SK-N-SH (cell line): ENCODE data around the gene OR6C4. TPM values are rescaled to one million over a fixed set of nuclear protein-coding genes. Genes with fewer than 3 reads are reported as not detected.
"Not testable (repeated sequence)": the region's sequence is repeated elsewhere in the genome, so short reads cannot be mapped to it uniquely, and the experiment has no call there.

ENCODE experiments used
- CTCF ChIA-PET: fragments of 300-600, 350-600 bp; formaldehyde crosslinking; extraction: SDS; loops from one replicate; lab custom pipeline; 2021; lab: Yijun Ruan, JAX
- POLR2A ChIA-PET: fragments of 350-600 bp; sonication (Branson Sonifier 250); formaldehyde crosslinking; extraction: SDS; loops from one replicate; lab custom pipeline; 2020; ENCODE audit warnings: antibody characterized with exemption, inconsistent platforms; lab: Yijun Ruan, JAX
- DNase-seq: peaks from one replicate; pipeline ENCODE4 v3.0.0; 2012
- H2AFZ ChIP-seq: fragments of 200-600 bp; sonication (generic); 2 replicates; pipeline ENCODE4 v1.8.1; 2016; ENCODE audit warnings: antibody characterized with exemption, mild to moderate bottlenecking, low read depth
- H3F3A ChIP-seq: fragments of 200-600 bp; sonication (generic); replicated peaks from 2 replicates; pipeline ENCODE3; 2016; ENCODE audit warnings: antibody characterized with exemption, mild to moderate bottlenecking; ENCODE audit not compliant: insufficient read depth
- H3K27ac ChIP-seq, 2 experiments: fragments of 200-500 bp in 1 of 2; fragments of 200-600 bp in 1 of 2; sonication (Bioruptor generic) in 1 of 2; sonication (generic), shearing (Covaris generic) in 1 of 2; 2 replicates each; pipeline versions ENCODE4 v1.5.1 to v1.6.1; 2014 to 2016; ENCODE audit warnings: low read depth in 2 of 2, inconsistent platforms in 1 of 2, low read length in 1 of 2, mild to moderate bottlenecking in 1 of 2, mixed read lengths in 1 of 2
- H3K27me3 ChIP-seq: fragments of 200-600 bp; sonication (generic), shearing (Covaris generic); 2 replicates; pipeline ENCODE4 v1.6.1; 2016; ENCODE audit warnings: mixed run types; ENCODE audit not compliant: insufficient read depth
- H3K36me3 ChIP-seq, 2 experiments: fragments of 200-500 bp in 1 of 2; fragments of 200-600 bp in 1 of 2; sonication (Bioruptor generic) in 1 of 2; sonication (generic) in 1 of 2; replicated peaks in 1 of 2; 2 replicates each; pipeline versions ENCODE3 to v1.5.1; 2014 to 2016; ENCODE audit warnings: low read length in 1 of 2, mild to moderate bottlenecking in 1 of 2; ENCODE audit not compliant: insufficient read depth in 2 of 2, control insufficient read depth in 1 of 2
- H3K4me1 ChIP-seq, 2 experiments: fragments of 200-500 bp in 1 of 2; fragments of 200-600 bp in 1 of 2; sonication (Bioruptor generic) in 1 of 2; sonication (generic), shearing (Covaris generic) in 1 of 2; 2 replicates each; pipeline versions ENCODE4 v1.5.1 to v1.6.1; 2014 to 2016; ENCODE audit warnings: low read depth in 1 of 2, low read length in 1 of 2, mixed run types in 1 of 2; ENCODE audit not compliant: insufficient read depth in 2 of 2, control insufficient read depth in 1 of 2
- H3K4me2 ChIP-seq: fragments of 200-600 bp; sonication (generic), shearing (Covaris generic); 2 replicates; pipeline ENCODE4 v1.6.1; 2017; ENCODE audit warnings: mixed run types
- H3K4me3 ChIP-seq, 2 experiments: fragments of 200-500 bp in 1 of 2; fragments of 200-600 bp in 1 of 2; sonication (Bioruptor generic) in 1 of 2; sonication (generic), shearing (Covaris generic) in 1 of 2; 2 replicates each; pipeline versions ENCODE4 v1.5.1 to v1.8.1; 2014 to 2016; ENCODE audit warnings: low read depth in 2 of 2, inconsistent platforms in 1 of 2, low read length in 1 of 2, mild to moderate bottlenecking in 1 of 2, mixed read lengths in 1 of 2, moderate library complexity in 1 of 2
- H3K79me2 ChIP-seq: fragments of 200-600 bp; sonication (generic); 2 replicates; pipeline ENCODE4 v1.8.1; 2017; ENCODE audit warnings: mild to moderate bottlenecking; ENCODE audit not compliant: insufficient read depth
- H3K9ac ChIP-seq: fragments of 200-600 bp; sonication (generic); 2 replicates; pipeline ENCODE4 v1.6.1; 2017; ENCODE audit warnings: mixed run types
- H3K9me2 ChIP-seq: fragments of 200-600 bp; sonication (generic); 2 replicates; pipeline ENCODE4 v1.6.1; 2017; ENCODE audit warnings: mixed run types
- H3K9me3 ChIP-seq: fragments of 200-600 bp; sonication (generic); 2 replicates; pipeline ENCODE4 v1.6.1; 2017; ENCODE audit warnings: mixed run types, mild to moderate bottlenecking, moderate library complexity
- H4K20me1 ChIP-seq: fragments of 200-600 bp; sonication (generic); 2 replicates; pipeline ENCODE4 v1.6.1; 2017; ENCODE audit warnings: mild to moderate bottlenecking, mixed run types; ENCODE audit not compliant: insufficient read depth
- WGBS: methylation state at CpG from one replicate; pipeline ENCODE4 v1.1.6; 2017; ENCODE audit warnings: low lambda C conversion rate; 5-methylcytosine and 5-hydroxymethylcytosine counted together
- polyA plus RNA-seq, 3 experiments: library from polyadenylated mRNA; depleted of rRNA; stranded (reverse); fragments of >200 nt; gene quantifications; 2 replicates each; pipeline ENCODE4 v1.2.3, GENCODE V29; 2012

Gene OR6C4
- polyA plus RNA-seq, 1 of the 3 experiments (the other 2 are of a cell fraction), result not detected

GRCh38 chr12:55590152-55590551 is 40.8 kb downstream of the OR6C4 start:
- H3K4me1 ChIP-seq, H3K9me2 ChIP-seq, H4K20me1 ChIP-seq, H3K9ac ChIP-seq, H3K4me3 ChIP-seq, H2AFZ ChIP-seq, H3K36me3 ChIP-seq, H3K27ac ChIP-seq, H3K9me3 ChIP-seq, H3F3A ChIP-seq, CTCF ChIA-PET, H3K27me3 ChIP-seq, H3K79me2 ChIP-seq, H3K4me2 ChIP-seq, DNase-seq, POLR2A ChIA-PET: not testable (repeated sequence)
- WGBS, result 40% methylated on average over 6 of the region's 12 CpGs

Other genes with a start within 250 kb of the OR6C4 start
- not detected in 2 replicates for gene OR6C1, start 235.3 kb upstream of the OR6C4 start, polyA plus RNA-seq (2012; rRNA removed)
- not detected in 2 replicates for gene OR6C3, start 218.9 kb upstream of the OR6C4 start, polyA plus RNA-seq (2012; rRNA removed)
- gene OR6C75, start 186.6 kb upstream of the OR6C4 start, polyA plus RNA-seq (2012; rRNA removed), result not detected in 2 replicates
- gene OR6C65, start 149.1 kb upstream of the OR6C4 start, polyA plus RNA-seq (2012; rRNA removed), result not detected in 2 replicates
- gene OR6C76, start 123.3 kb upstream of the OR6C4 start, polyA plus RNA-seq (2012; rRNA removed), result not detected in 2 replicates
- gene OR6C2, start 105.5 kb upstream of the OR6C4 start, polyA plus RNA-seq (2012; rRNA removed), result not detected in 2 replicates
- gene OR6C70, start 79.5 kb upstream of the OR6C4 start, polyA plus RNA-seq (2012; rRNA removed), result not detected in 2 replicates
- gene OR6C68, start 57.2 kb upstream of the OR6C4 start, polyA plus RNA-seq (2012; rRNA removed), result not detected in 2 replicates
- not detected in 2 replicates for gene OR2AP1, start 22.9 kb downstream of the OR6C4 start, polyA plus RNA-seq (2012; rRNA removed)
- not detected in 2 replicates for gene OR10P1, start 87.3 kb downstream of the OR6C4 start, polyA plus RNA-seq (2012; rRNA removed)
- gene ITGA7, start 158.3 kb downstream of the OR6C4 start, polyA plus RNA-seq (2012; rRNA removed), result 17.6 and 19.7 TPM in 2 replicates
- 277 and 331 TPM in 2 replicates for gene BLOC1S1, start 166.4 kb downstream of the OR6C4 start, polyA plus RNA-seq (2012; rRNA removed)
- 5.2 and 5.4 TPM in 2 replicates for gene RDH5, start 170.8 kb downstream of the OR6C4 start, polyA plus RNA-seq (2012; rRNA removed)
- 1,022 and 1,465 TPM in 2 replicates for gene CD63, start 179.4 kb downstream of the OR6C4 start, polyA plus RNA-seq (2012; rRNA removed)
- gene GDF11, start 193.5 kb downstream of the OR6C4 start, polyA plus RNA-seq (2012; rRNA removed), result 6.9 and 9.4 TPM in 2 replicates